Endothelial cell of umbilical vein (primary cell): ENCODE data around the gene MAP2K1. TPM values are rescaled to one million over a fixed set of nuclear protein-coding genes. Genes with fewer than 3 reads are reported as not detected.

ENCODE experiments used
- BruUV-seq: library from RNA; stranded (reverse); fragments of 400-500 nt; replicated peaks from 2 replicates; lab custom pipeline; 2021; lab: Mats Ljungman, UMichigan
- CTCF ChIA-PET: fragments of 300-600, 350-600 bp; sonication (Branson Sonifier 250); formaldehyde crosslinking; loops from one replicate; lab custom pipeline; 2021; ENCODE audit warnings: antibody characterized with exemption, inconsistent platforms; lab: Charles Lee
- POLR2A ChIA-PET: fragments of 300-600, 350-600 bp; sonication (Branson Sonifier 250); formaldehyde crosslinking; loops from one replicate; lab custom pipeline; 2021; ENCODE audit warnings: antibody characterized with exemption, inconsistent platforms; lab: Charles Lee
- DNase-seq: peaks from one replicate; pipeline ENCODE4 v3.0.0-alpha.2; 2011; ENCODE audit warnings: low read depth, low spot score
- FAIRE-seq: peaks from 2 replicates; lab custom pipeline; 2011; peaks lifted over from hg19 to GRCh38; lab: Jason Lieb, UNC
- H2AFZ ChIP-seq: 2 replicates; pipeline ENCODE4 v1.6.0; 2012; ENCODE audit warnings: low read depth, low read length, control low read depth, inconsistent platforms
- H3K27ac ChIP-seq: 2 replicates; pipeline ENCODE4 v1.5.1; 2011; ENCODE audit warnings: low read depth, mild to moderate bottlenecking, control low read depth, low read length, moderate library complexity; ENCODE audit not compliant: insufficient read depth
- H3K27me3 ChIP-seq, 2 experiments: 2 replicates each; pipeline versions ENCODE4 v1.6.0 to v1.6.1; 2011; ENCODE audit warnings: low read length in 2 of 2, mixed read lengths in 1 of 2; ENCODE audit not compliant: control insufficient read depth in 2 of 2, insufficient read depth in 2 of 2
- H3K36me3 ChIP-seq, 2 experiments: 2 replicates in 1 of 2; 3 replicates in 1 of 2; pipeline ENCODE4 v1.5.1; 2011; ENCODE audit warnings: low read length in 2 of 2, mild to moderate bottlenecking in 1 of 2, moderate library complexity in 1 of 2; ENCODE audit not compliant: control insufficient read depth in 2 of 2, insufficient read depth in 2 of 2; ENCODE audit errors: extremely low read depth in 1 of 2
- H3K4me1 ChIP-seq: 3 replicates; pipeline ENCODE4 v1.5.1; 2011; ENCODE audit warnings: mild to moderate bottlenecking, low read length; ENCODE audit not compliant: control insufficient read depth, insufficient read depth; ENCODE audit errors: extremely low read depth
- H3K4me2 ChIP-seq: 2 replicates; pipeline ENCODE4 v1.6.1; 2011; ENCODE audit warnings: low read length, control low read depth, mixed read lengths; ENCODE audit not compliant: insufficient read depth
- H3K4me3 ChIP-seq, 3 experiments: fragments of 200-600 bp in 1 of 3; sonication (generic), shearing (Covaris generic) in 1 of 3; replicated peaks in 1 of 3; 2 replicates each; pipeline ENCODE4 v1.5.1; 2011 to 2016; ENCODE audit warnings: control low read depth in 3 of 3, low read length in 3 of 3, mild to moderate bottlenecking in 2 of 3, inconsistent platforms in 1 of 3, low read depth in 1 of 3, moderate library complexity in 1 of 3; ENCODE audit not compliant: insufficient read depth in 1 of 3
- H3K79me2 ChIP-seq: 2 replicates; pipeline ENCODE4 v1.6.0; 2012; ENCODE audit warnings: low read length, inconsistent platforms; ENCODE audit not compliant: control insufficient read depth, insufficient read depth
- H3K9ac ChIP-seq: replicated peaks from 2 replicates; pipeline ENCODE3; 2011; ENCODE audit warnings: low read length, control low read depth; ENCODE audit not compliant: insufficient read depth; ENCODE audit errors: extremely low read depth
- H3K9me1 ChIP-seq: replicated peaks from 3 replicates; pipeline ENCODE4 v1.6.0; 2011; ENCODE audit warnings: mild to moderate bottlenecking, low read length; ENCODE audit not compliant: control insufficient read depth, insufficient read depth; ENCODE audit errors: extremely low read depth
- H3K9me3 ChIP-seq: replicated peaks from 2 replicates; pipeline ENCODE4 v1.5.1; 2012; ENCODE audit warnings: low read length, inconsistent platforms; ENCODE audit not compliant: control insufficient read depth, insufficient read depth
- H4K20me1 ChIP-seq: replicated peaks from 2 replicates; pipeline ENCODE3; 2011; ENCODE audit warnings: mild to moderate bottlenecking, low read length; ENCODE audit not compliant: control insufficient read depth, insufficient read depth; ENCODE audit errors: extremely low read depth
- CTCF ChIP-seq, 2 donors: IDR thresholded peaks; 1 replicate in 1 of 2; 2 replicates in 1 of 2; pipeline ENCODE4 v1.5.1; 2011; ENCODE audit warnings: low read length in 2 of 2, mild to moderate bottlenecking in 2 of 2, moderate library complexity in 2 of 2, control low read depth in 1 of 2, inconsistent platforms in 1 of 2, low read depth in 1 of 2; ENCODE audit not compliant: insufficient read depth in 1 of 2; ENCODE audit errors: extremely low read depth in 1 of 2
- EZH2 ChIP-seq: IDR thresholded peaks from 2 replicates; pipeline ENCODE4 v1.6.1; 2012; ENCODE audit warnings: borderline replicate concordance, low read depth, mild to moderate bottlenecking, moderate library complexity, low read length, inconsistent platforms; ENCODE audit not compliant: severe bottlenecking
- FOS ChIP-seq: IDR thresholded peaks from 2 replicates; pipeline ENCODE4 v1.6.1; 2011; ENCODE audit warnings: mild to moderate bottlenecking, low read length, moderate library complexity, borderline replicate concordance; ENCODE audit not compliant: insufficient read depth
- GATA2 ChIP-seq: IDR thresholded peaks from 2 replicates; pipeline ENCODE4 v1.7.0; 2011; ENCODE audit warnings: low read depth, mild to moderate bottlenecking, moderate library complexity, mixed read lengths, low read length; ENCODE audit not compliant: insufficient read length, insufficient read depth
- JUN ChIP-seq: IDR thresholded peaks from 2 replicates; pipeline ENCODE4 v1.6.1; 2011; ENCODE audit warnings: borderline replicate concordance, low read depth; ENCODE audit not compliant: insufficient read length, insufficient read depth
- MAX ChIP-seq: IDR thresholded peaks from 2 replicates; pipeline ENCODE4 v1.6.1; 2011; ENCODE audit not compliant: insufficient read depth, insufficient read length
- MYC ChIP-seq: IDR thresholded peaks from one replicate; pipeline ENCODE4 v1.6.1; 2011; ENCODE audit warnings: mild to moderate bottlenecking, low read depth, low read length
- POLR2A ChIP-seq: IDR thresholded peaks from 2 replicates; pipeline ENCODE4 v1.6.1; 2012; ENCODE audit warnings: low read depth, mild to moderate bottlenecking, control low read depth, low read length
- POLR2AphosphoS5 ChIP-seq: IDR thresholded peaks from 2 replicates; pipeline ENCODE4 v1.6.1; 2012; ENCODE audit warnings: low read depth, mild to moderate bottlenecking, control low read depth, low read length, moderate library complexity; ENCODE audit not compliant: insufficient read depth
- dilution Hi-C: fragments of 300-500 bp; cut with MboI; formaldehyde crosslinking; loops from one replicate; pipeline ENCODE4 v1.15.0; 2019; ENCODE audit warnings: low sequenced_read_pairs; ENCODE audit not compliant: extremely low pct_ligation_motif_present
- intact Hi-C: fragments of 100-400 bp; cut with micrococcal nuclease; formaldehyde crosslinking; loops from one replicate; pipeline ENCODE4 v1.10.0; 2022
- polyA plus RNA-seq, 4 experiments: library from polyadenylated mRNA; depleted of rRNA in 3 of 4; stranded (reverse) in 3 of 4; unstranded in 1 of 4; fragments of >200 nt; gene quantifications; 2 replicates each; pipeline versions ENCODE4 v1.2.1 to v1.2.3, GENCODE V29; 2011 to 2012; ENCODE audit warnings: missing spikeins in 1 of 4
- total RNA-seq: library from RNA; stranded (reverse); gene quantifications from 2 replicates; pipeline ENCODE4 v1.2.3, GENCODE V29; 2021

MAP2K1 gene
- total and polyA plus RNA-seq, 2 donors (not counting 3 experiments of a cell fraction or from before 2014, with no cell fraction given): 30.9 to 45.1 TPM

DNA sequence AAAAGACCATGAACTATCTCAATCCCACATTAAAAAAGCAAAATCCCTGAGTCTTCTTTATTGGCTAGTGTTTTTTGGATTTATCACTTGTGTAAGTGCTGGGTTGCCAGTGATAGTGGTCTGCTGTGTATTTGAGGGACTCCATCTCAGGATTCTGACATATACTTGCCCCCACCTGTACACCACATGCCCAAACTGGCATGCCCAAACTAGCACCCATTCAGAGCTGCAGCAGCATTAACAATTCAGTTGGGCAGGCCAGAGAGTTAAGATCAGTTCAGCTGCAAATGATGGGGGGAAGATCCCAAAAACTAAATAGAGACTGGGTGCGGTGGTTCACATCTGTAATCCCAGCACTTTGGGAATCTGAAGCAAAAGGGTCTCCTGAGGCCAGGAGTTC lies 23.9 kb upstream of the MAP2K1 start:
- POLR2A ChIA-PET: no interaction called here
- no TSS peak for BruUV-seq
- TF ChIP-seq MAX: no peak
- TF ChIP-seq EZH2: no peak
- no peak for TF ChIP-seq JUN
- TF ChIP-seq FOS: no peak
- no peak for TF ChIP-seq GATA2
- no peak for TF ChIP-seq POLR2A
- TF ChIP-seq MYC: no peak
- TF ChIP-seq CTCF (IDR thresholded peaks at IDR 0.05; ENCODE audit: extremely low read depth in 1 of 2, insufficient read depth in 1 of 2, low read depth in 1 of 2, low read length in 2 of 2): no peak
- no peak for TF ChIP-seq POLR2AphosphoS5

More for the DNA sequence above, 23.9 kb upstream of the MAP2K1 start:
- Histone ChIP-seq H3K9me3 (no peaks in the 10 kb centered on the region), H3K4me3 (no peak overlapping the region), H3K4me2 (no peak overlapping the region), H3K9me1 (no peaks in the 10 kb centered on the region), H3K79me2 (no peaks in the 10 kb centered on the region), H3K36me3 (no peaks in the 10 kb centered on the region), H3K27me3 (no peaks in the 10 kb centered on the region), H3K27ac (no peak overlapping the region), H2AFZ (no peak overlapping the region), H4K20me1 (no peaks in the 10 kb centered on the region), H3K9ac (no peak overlapping the region), H3K4me1 (no peaks in the 10 kb centered on the region)
- dilution Hi-C loops: no loop called here
- FAIRE-seq (no peak), DNase-seq (no peak)
- CTCF ChIA-PET: interaction anchor here (1.1 kb wide), 1 partner anchor 23 kb away, joined by 3 read pairs; the partner anchor contains the start of gene MAP2K1
- intact Hi-C loops: no loop called here
